ENCODE results near the gene RGS6.

DNA sequence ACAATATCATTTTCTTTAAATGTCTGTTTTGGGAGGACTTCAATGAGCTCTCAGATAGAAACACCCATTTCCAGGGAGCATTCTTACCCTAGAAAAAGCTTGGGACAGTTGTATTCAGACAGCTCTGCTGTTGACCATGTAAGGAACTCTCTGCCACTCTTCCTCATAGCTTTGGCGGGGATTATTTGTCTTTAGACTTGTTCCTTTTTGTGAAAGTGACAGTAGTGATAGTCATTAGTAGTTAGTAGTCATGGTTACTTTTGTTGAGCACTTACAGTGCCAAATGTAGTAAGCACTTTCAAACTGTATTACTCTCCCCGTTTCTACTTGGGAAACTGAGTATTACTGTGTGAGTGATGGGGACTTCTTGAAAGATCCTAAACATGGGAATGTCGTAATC lies 167.3 kb downstream of the RGS6 start:
- TF ChIP-seq ELF4 (IDR thresholded peaks at IDR 0.05) (no peak), FOXM1 (IDR thresholded peaks at IDR 0.05; ENCODE audit: borderline replicate concordance) (no peak), CTBP1 (IDR thresholded peaks at IDR 0.05; ENCODE audit: borderline replicate concordance) (no peak)
